ENCODE data around the gene ARHGAP4.

The ARHGAP4 gene

GRCh38 chrX:153900831-153901752 is 25.0 kb downstream of the ARHGAP4 start:
- TF ChIP-seq CTCF (conservative IDR thresholded peaks at IDR 0.05; ENCODE audit: low read depth) = no peak
- CTCF ChIA-PET = interaction anchor here (0.7 to 1.0 kb wide), 3 partner anchors 22 to 345 kb away, joined by 3 to 8 read pairs (median 3); partner anchors contain the start of gene DUSP9
- POLR2A ChIA-PET (ENCODE audit: low non-redundant PET) = no interaction called here
- DNase-seq (ENCODE audit: low spot score) = peak; percentile 81
- peak overlapping the region; percentile 89 for H3K27ac ChIP-seq

GRCh38 chrX:153897899-153898298 is 28.2 kb downstream of the ARHGAP4 start:
- no peak for TF ChIP-seq CTCF (conservative IDR thresholded peaks at IDR 0.05; ENCODE audit: low read depth)
- CTCF ChIA-PET = no interaction called here
- POLR2A ChIA-PET (ENCODE audit: low non-redundant PET) = no interaction called here
- DNase-seq (ENCODE audit: low spot score) = no peak
- no peak overlapping the region for H3K27ac ChIP-seq

- no peak overlapping the region for H3K27ac ChIP-seq
- ChIA-PET CTCF (no interaction called here), POLR2A (ENCODE audit: low non-redundant PET) (no interaction called here)
- DNase-seq (ENCODE audit: low spot score) = no peak
- TF ChIP-seq CTCF (conservative IDR thresholded peaks at IDR 0.05; ENCODE audit: low read depth) = no peak
Measured at GRCh38 chrX:153889123-153889522, 36.9 kb downstream of the ARHGAP4 start.

GRCh38 chrX:153888344-153888743 is 37.7 kb downstream of the ARHGAP4 start:
- CTCF ChIA-PET = no interaction called here
- TF ChIP-seq CTCF (conservative IDR thresholded peaks at IDR 0.05; ENCODE audit: low read depth) = no peak
- POLR2A ChIA-PET (ENCODE audit: low non-redundant PET) = no interaction called here
- DNase-seq (ENCODE audit: low spot score) = no peak
- no peak overlapping the region for H3K27ac ChIP-seq

- TF ChIP-seq CTCF (conservative IDR thresholded peaks at IDR 0.05; ENCODE audit: low read depth) = no peak
- no peak for DNase-seq (ENCODE audit: low spot score)
- POLR2A ChIA-PET (ENCODE audit: low non-redundant PET) = no interaction called here
- no peak overlapping the region for H3K27ac ChIP-seq
- CTCF ChIA-PET = no interaction called here
Measured at GRCh38 chrX:153887385-153887784, 38.7 kb downstream of the ARHGAP4 start.

- no peak overlapping the region for H3K27ac ChIP-seq
- ChIA-PET POLR2A (ENCODE audit: low non-redundant PET) (no interaction called here), CTCF (no interaction called here)
- DNase-seq (ENCODE audit: low spot score) = no peak
- TF ChIP-seq CTCF (conservative IDR thresholded peaks at IDR 0.05; ENCODE audit: low read depth) = no peak
Measured at GRCh38 chrX:153886915-153887314, 39.1 kb downstream of the ARHGAP4 start.

All from RWPE1 (cell line).